HL-60 (cell line): Measurements from ENCODE around the gene TSC22D1.

Experiments used
- DNase-seq, 2 experiments: peaks; one replicate each; pipeline ENCODE4 v3.0.0-alpha.2; 2010 to 2020; ENCODE audit warnings: low read depth in 1 of 2, low spot score in 1 of 2
- H3K27ac ChIP-seq: fragments of 250-450 bp; sonication (Bioruptor Pico); replicated peaks from 2 replicates; pipeline ENCODE4 v1.5.1; 2020; ENCODE audit warnings: mild to moderate bottlenecking, moderate library complexity
- H3K27me3 ChIP-seq: fragments of 250-450 bp; sonication (Bioruptor Pico); 2 replicates; pipeline ENCODE4 v1.5.1; 2021; ENCODE audit warnings: mild to moderate bottlenecking, moderate library complexity; ENCODE audit not compliant: insufficient read depth, poor library complexity, severe bottlenecking
- H3K4me3 ChIP-seq: replicated peaks from 2 replicates; pipeline ENCODE4 v1.5.1; 2011; ENCODE audit warnings: mild to moderate bottlenecking, control low read depth, low read length; ENCODE audit not compliant: insufficient read depth
- CTCF ChIP-seq: IDR thresholded peaks from one replicate; pipeline ENCODE4 v1.5.1; 2011; ENCODE audit warnings: low read length, control low read depth, inconsistent platforms; ENCODE audit not compliant: insufficient read depth
- GABPA ChIP-seq: IDR thresholded peaks from 2 replicates; pipeline ENCODE4 v1.6.1; 2012; ENCODE audit warnings: low read depth
- POLR2AphosphoS5 ChIP-seq: IDR thresholded peaks from 2 replicates; pipeline ENCODE4 v1.6.1; 2012; ENCODE audit warnings: low read depth
- REST ChIP-seq: IDR thresholded peaks from 2 replicates; pipeline ENCODE4 v1.6.1; 2012; ENCODE audit warnings: low read depth; ENCODE audit not compliant: insufficient replicate concordance
- SPI1 ChIP-seq: IDR thresholded peaks from 2 replicates; pipeline ENCODE4 v1.6.1; 2012; ENCODE audit warnings: low read depth, mild to moderate bottlenecking, borderline replicate concordance

TSC22D1 gene

GRCh38 chr13:44508562-44509077, 67.5 kb downstream of the TSC22D1 start:
- DNase-seq, result no peak
- H3K27ac ChIP-seq, result no peak overlapping the region
- no peak for TF ChIP-seq REST
- no peak for TF ChIP-seq POLR2AphosphoS5
- TF ChIP-seq CTCF, result no peak
- TF ChIP-seq SPI1, result no peak
- no peak for TF ChIP-seq GABPA
- no peak overlapping the region for H3K4me3 ChIP-seq
- H3K27me3 ChIP-seq, result no peaks in the 10 kb centered on the region

- no peak for TF ChIP-seq GABPA
- TF ChIP-seq SPI1, result no peak
- TF ChIP-seq CTCF, result no peak
- TF ChIP-seq POLR2AphosphoS5, result no peak
- TF ChIP-seq REST, result no peak
- H3K27ac ChIP-seq, result no peak overlapping the region
- no peak overlapping the region for H3K4me3 ChIP-seq
- H3K27me3 ChIP-seq, result no peaks in the 10 kb centered on the region
- no peak for DNase-seq
Observed at GRCh38 chr13:44507639-44508038, 68.5 kb downstream of the TSC22D1 start.

- TF ChIP-seq CTCF, result no peak
- no peak for TF ChIP-seq POLR2AphosphoS5
- no peak for TF ChIP-seq REST
- TF ChIP-seq SPI1, result no peak
- TF ChIP-seq GABPA, result no peak
- Histone ChIP-seq H3K27ac (no peak overlapping the region), H3K4me3 (no peak overlapping the region), H3K27me3 (no peaks in the 10 kb centered on the region)
- no peak for DNase-seq
Observed at GRCh38 chr13:44506719-44507118, 69.4 kb downstream of the TSC22D1 start.
